HepG2 (cell line): Measurements from ENCODE around the gene PDZD2. TPM values are rescaled to one million over a fixed set of nuclear protein-coding genes. Genes with fewer than 3 reads are reported as not detected.

Experiments used
- ATAC-seq: fragments of 200-7000 bp; cut with Tn5 transposase; 3 replicates; pipeline ENCODE4 v1.9.1; 2020; ENCODE audit warnings: mild to moderate bottlenecking, moderate library complexity
- BruUV-seq: library from RNA; stranded (reverse); fragments of 400-500 nt; replicated peaks from 2 replicates; lab custom pipeline; 2021; lab: Mats Ljungman, UMichigan
- CTCF ChIA-PET: fragments of 300-600 bp; formaldehyde crosslinking; extraction: SDS; loops from one replicate; lab custom pipeline; 2021; ENCODE audit warnings: low total read pairs, inconsistent platforms, low intra/inter-chr PET ratio; lab: Yijun Ruan, JAX
- POLR2A ChIA-PET: fragments of 350-600 bp; sonication (Branson Sonifier 250); formaldehyde crosslinking; loops from one replicate; lab custom pipeline; 2020; ENCODE audit warnings: antibody characterized with exemption, inconsistent platforms; lab: Yijun Ruan, JAX
- DNase-seq: peaks from one replicate; pipeline ENCODE4 v3.0.0-alpha.2; 2015; ENCODE audit warnings: low spot score
- FAIRE-seq: peaks from 3 replicates; lab custom pipeline; 2011; peaks lifted over from hg19 to GRCh38; lab: Jason Lieb, UNC
- H2AFZ ChIP-seq: one replicate; pipeline ENCODE4 v1.6.1; 2011; ENCODE audit warnings: low read length, inconsistent platforms
- H3K27ac ChIP-seq: fragments of 300-600 bp; 3 replicates; pipeline ENCODE4 v1.8.0; 2011; ENCODE audit warnings: mixed run types, mild to moderate bottlenecking, mixed read lengths, low read length, inconsistent platforms; ENCODE audit not compliant: insufficient read depth; ENCODE audit errors: extremely low read length
- H3K27me3 ChIP-seq, 2 experiments: fragments of 200-600 bp in 1 of 2; 2 replicates in 1 of 2; 3 replicates in 1 of 2; pipeline versions ENCODE4 v1.6.0 to v1.8.0; 2011; ENCODE audit warnings: low read length in 2 of 2, mild to moderate bottlenecking in 2 of 2, moderate library complexity in 2 of 2, inconsistent platforms in 1 of 2; ENCODE audit not compliant: insufficient read depth in 2 of 2, control insufficient read depth in 1 of 2
- H3K36me3 ChIP-seq, 2 experiments: fragments of 200-600 bp in 1 of 2; replicated peaks in 1 of 2; 2 replicates in 1 of 2; 3 replicates in 1 of 2; pipeline versions ENCODE4 v1.5.1 to v1.8.0; 2011; ENCODE audit warnings: low read length in 2 of 2, inconsistent platforms in 1 of 2; ENCODE audit not compliant: insufficient read depth in 2 of 2, control insufficient read depth in 1 of 2
- H3K4me1 ChIP-seq: 2 replicates; pipeline ENCODE4 v1.5.1; 2012; ENCODE audit warnings: low read length, inconsistent platforms; ENCODE audit not compliant: insufficient read depth
- H3K4me2 ChIP-seq: 2 replicates; pipeline ENCODE4 v1.6.0; 2011; ENCODE audit warnings: low read depth, low read length, inconsistent platforms
- H3K4me3 ChIP-seq, 3 experiments: fragments of 200-600 bp in 1 of 3; sonication (generic), shearing (Covaris generic) in 1 of 3; replicated peaks in 1 of 3; 2 replicates each; pipeline ENCODE4 v1.5.1; 2011 to 2016; ENCODE audit warnings: low read length in 3 of 3, inconsistent platforms in 2 of 3, low read depth in 2 of 3, mild to moderate bottlenecking in 2 of 3, control low read depth in 1 of 3, mixed read lengths in 1 of 3; ENCODE audit not compliant: insufficient read depth in 1 of 3
- H3K79me2 ChIP-seq: one replicate; pipeline ENCODE4 v1.6.1; 2011; ENCODE audit warnings: low read length, inconsistent platforms; ENCODE audit not compliant: insufficient read depth
- H3K9ac ChIP-seq: 2 replicates; pipeline ENCODE4 v1.6.0; 2011; ENCODE audit warnings: mild to moderate bottlenecking, low read depth, low read length, inconsistent platforms; ENCODE audit not compliant: insufficient read depth
- H3K9me3 ChIP-seq: 2 replicates; pipeline ENCODE4 v1.5.1; 2012; ENCODE audit warnings: mild to moderate bottlenecking, low read length
- H4K20me1 ChIP-seq: 2 replicates; pipeline ENCODE4 v1.6.0; 2011; ENCODE audit warnings: inconsistent platforms, mild to moderate bottlenecking, low read length, moderate library complexity; ENCODE audit not compliant: insufficient read depth
- DMAP1 ChIP-seq: IDR thresholded peaks from 2 replicates; pipeline ENCODE4 v1.6.1; 2016
- FOXA1 ChIP-seq, 2 experiments: fragments of 450-650 bp in 1 of 2; sonication (generic) in 1 of 2; formaldehyde crosslinking in 1 of 2; IDR thresholded peaks; 2 replicates each; pipeline versions ENCODE4 v1.4.0 to v1.6.1; 2016 to 2020; ENCODE audit warnings: missing genetic modification reagents in 1 of 2
- HOXA9 ChIP-seq: sonication (generic); formaldehyde crosslinking; IDR thresholded peaks from 2 replicates; pipeline ENCODE4 v1.8.1; 2022; ENCODE audit warnings: missing genetic modification reagents, mild to moderate bottlenecking, moderate library complexity, borderline replicate concordance
- HOXD1 ChIP-seq: sonication (generic); formaldehyde crosslinking; IDR thresholded peaks from 2 replicates; pipeline ENCODE4 v1.5.0; 2020; ENCODE audit warnings: missing genetic modification reagents
- KLF13 ChIP-seq: sonication (generic); formaldehyde crosslinking; IDR thresholded peaks from 2 replicates; pipeline ENCODE4 v1.4.0; 2020; ENCODE audit warnings: mild to moderate bottlenecking, missing genetic modification reagents
- RARA ChIP-seq: IDR thresholded peaks from 2 replicates; pipeline ENCODE4 v1.6.1; 2016; ENCODE audit warnings: missing genetic modification reagents, missing compliant biosample characterization
- SIN3B ChIP-seq: fragments of 150-350 bp; IDR thresholded peaks from 2 replicates; pipeline ENCODE4 v1.6.1; 2014; ENCODE audit warnings: low read length
- THYN1 ChIP-seq: sonication (generic); formaldehyde crosslinking; IDR thresholded peaks from 2 replicates; pipeline ENCODE4 v1.8.1; 2023; ENCODE audit warnings: low read depth, mild to moderate bottlenecking, moderate library complexity, missing genetic modification reagents, borderline replicate concordance
- TOPORS ChIP-seq: sonication (generic); formaldehyde crosslinking; IDR thresholded peaks from 2 replicates; pipeline ENCODE4 v1.8.0; 2023; ENCODE audit warnings: mild to moderate bottlenecking, missing genetic modification reagents
- ZC3H13 ChIP-seq: sonication (generic); formaldehyde crosslinking; IDR thresholded peaks from 2 replicates; pipeline ENCODE4 v1.8.1; 2023; ENCODE audit warnings: mild to moderate bottlenecking, missing genetic modification reagents, moderate library complexity
- ZFP62 ChIP-seq: sonication (generic); formaldehyde crosslinking; IDR thresholded peaks from 2 replicates; pipeline ENCODE4 v1.4.0; 2020; ENCODE audit warnings: missing genetic modification reagents
- ZNF652 ChIP-seq: IDR thresholded peaks from 2 replicates; pipeline ENCODE4 v1.6.1; 2016; ENCODE audit warnings: low read depth, borderline replicate concordance
- WGBS: methylation state at CpG from one replicate; pipeline ENCODE4 v1.1.6; 2017; ENCODE audit warnings: low lambda C conversion rate; 5-methylcytosine and 5-hydroxymethylcytosine counted together
- in situ Hi-C: cut with HindIII; loops from 2 replicates; pipeline ENCODE4 v1.10.0; 2017; ENCODE audit warnings: low pct_unique_long_range_greater_than_20kb; ENCODE audit not compliant: extremely low pct_ligation_motif_present
- intact Hi-C: fragments of 100-400 bp; cut with micrococcal nuclease; formaldehyde crosslinking; loops from one replicate; pipeline ENCODE4 v1.10.0; 2022; ENCODE audit not compliant: unreplicated experiment
- polyA plus RNA-seq, 8 experiments: library from polyadenylated mRNA; depleted of rRNA in 3 of 8; stranded (reverse) in 7 of 8; unstranded in 1 of 8; fragments of >200 nt; fragmentation: Illumina TruSeq in 4 of 8; extraction: Trizol in 4 of 8; gene quantifications; 2 replicates each; pipeline versions ENCODE4 v1.2.1 to v1.2.3, GENCODE V29; 2011 to 2016; ENCODE audit warnings: low read depth in 4 of 8, missing spikeins in 1 of 8, mixed read lengths in 1 of 8; ENCODE audit not compliant: insufficient read depth in 1 of 8
- total RNA-seq, 5 experiments: library from RNA; depleted of rRNA; stranded (reverse); fragments of >200 nt; fragmentation: Illumina TruSeq; extraction: Trizol; gene quantifications; 2 replicates each; pipeline ENCODE4 v1.2.3, GENCODE V29; 2016; ENCODE audit warnings: low read depth in 1 of 5
- TF ChIP-seq, protein P1 (sequence below): sonication (generic); formaldehyde crosslinking; IDR thresholded peaks from 2 replicates; pipeline ENCODE4 v1.5.0; 2020; ENCODE audit warnings: missing genetic modification reagents, mild to moderate bottlenecking, borderline replicate concordance
- TF ChIP-seq, protein P2 (sequence below): sonication (generic); formaldehyde crosslinking; IDR thresholded peaks from 2 replicates; pipeline ENCODE4 v1.4.0; 2020; ENCODE audit warnings: missing genetic modification reagents
- TF ChIP-seq, protein P3 (sequence below): IDR thresholded peaks from 2 replicates; pipeline ENCODE4 v1.6.1; 2016; ENCODE audit warnings: low read depth, control low read depth
- TF ChIP-seq, protein P4 (sequence below): sonication (generic); formaldehyde crosslinking; IDR thresholded peaks from 2 replicates; pipeline ENCODE4 v1.5.0; 2020; ENCODE audit warnings: mild to moderate bottlenecking, missing genetic modification reagents, moderate library complexity
- TF ChIP-seq, protein P5 (sequence below): sonication (generic); formaldehyde crosslinking; IDR thresholded peaks from 2 replicates; pipeline ENCODE4 v1.5.0; 2020; ENCODE audit warnings: missing genetic modification reagents

Gene PDZD2
- total and polyA plus RNA-seq, 2 of the 13 experiments (the other 11 are each of a cell fraction or from before 2014, with no cell fraction given) = 0.04 TPM; not detected in 1

DNA sequence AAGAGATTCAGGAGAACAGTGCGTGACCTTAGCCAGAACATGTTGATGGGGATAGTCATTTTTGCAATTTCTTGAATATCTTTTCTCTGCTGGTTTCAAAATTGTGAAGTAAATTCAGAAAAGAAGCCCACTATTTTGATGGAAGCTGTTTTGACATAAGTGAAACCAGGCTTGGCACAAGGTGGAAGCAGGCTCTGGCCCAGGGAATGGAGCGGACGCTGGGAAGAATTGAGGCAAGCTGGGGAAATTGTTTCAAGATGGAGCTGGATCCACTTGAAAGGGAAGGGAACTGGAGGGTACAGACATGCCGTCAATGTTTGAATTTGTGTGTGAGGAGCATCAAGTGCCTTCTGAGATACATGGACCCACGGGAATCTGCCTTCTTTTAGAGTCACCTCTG is 328.0 kb downstream of the PDZD2 start:
- no TSS peak for BruUV-seq

More for the DNA sequence above, 328.0 kb downstream of the PDZD2 start:
- ATAC-seq = no peak
- H3K9me3 ChIP-seq = no peaks in the 10 kb centered on the region
- H3K4me1 ChIP-seq = peaks cover 23% of the 10 kb centered on the region
- FAIRE-seq = no peak
- no peak overlapping the region for H2AFZ ChIP-seq
- no peaks in the 10 kb centered on the region for H3K36me3 ChIP-seq
- in situ Hi-C loops (no loop called here), intact Hi-C loops (no loop called here)
- no peaks in the 10 kb centered on the region for H4K20me1 ChIP-seq
- H3K79me2 ChIP-seq = no peaks in the 10 kb centered on the region
- H3K27ac ChIP-seq = no peak overlapping the region
- H3K27me3 ChIP-seq = peaks cover 0 to 14% of the 10 kb centered on the region in 2 experiments; a peak in 2 of 5 replicates
- TF ChIP-seq, protein P1, sequence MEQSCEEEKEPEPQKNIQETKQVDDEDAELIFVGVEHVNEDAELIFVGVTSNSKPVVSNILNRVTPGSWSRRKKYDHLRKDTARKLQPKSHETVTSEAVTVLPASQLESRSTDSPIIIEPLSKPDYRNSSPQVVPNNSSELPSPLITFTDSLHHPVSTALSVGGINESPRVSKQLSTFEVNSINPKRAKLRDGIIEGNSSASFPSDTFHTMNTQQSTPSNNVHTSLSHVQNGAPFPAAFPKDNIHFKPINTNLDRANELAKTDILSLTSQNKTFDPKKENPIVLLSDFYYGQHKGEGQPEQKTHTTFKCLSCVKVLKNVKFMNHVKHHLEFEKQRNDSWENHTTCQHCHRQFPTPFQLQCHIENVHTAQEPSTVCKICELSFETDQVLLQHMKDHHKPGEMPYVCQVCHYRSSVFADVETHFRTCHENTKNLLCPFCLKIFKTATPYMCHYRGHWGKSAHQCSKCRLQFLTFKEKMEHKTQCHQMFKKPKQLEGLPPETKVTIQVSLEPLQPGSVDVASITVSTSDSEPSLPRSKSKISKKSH (CRISPR knock-in tag) = no peak
- no peak for TF ChIP-seq ZFP62 (CRISPR knock-in tag)
- no peak for TF ChIP-seq FOXA1 (IDR thresholded peaks at IDR 0.05)
- TF ChIP-seq FOXA1 (CRISPR knock-in tag; IDR thresholded peaks at IDR 0.05) = no peak
- TF ChIP-seq HOXD1 (CRISPR knock-in tag) = no peak
- TF ChIP-seq, protein P2, sequence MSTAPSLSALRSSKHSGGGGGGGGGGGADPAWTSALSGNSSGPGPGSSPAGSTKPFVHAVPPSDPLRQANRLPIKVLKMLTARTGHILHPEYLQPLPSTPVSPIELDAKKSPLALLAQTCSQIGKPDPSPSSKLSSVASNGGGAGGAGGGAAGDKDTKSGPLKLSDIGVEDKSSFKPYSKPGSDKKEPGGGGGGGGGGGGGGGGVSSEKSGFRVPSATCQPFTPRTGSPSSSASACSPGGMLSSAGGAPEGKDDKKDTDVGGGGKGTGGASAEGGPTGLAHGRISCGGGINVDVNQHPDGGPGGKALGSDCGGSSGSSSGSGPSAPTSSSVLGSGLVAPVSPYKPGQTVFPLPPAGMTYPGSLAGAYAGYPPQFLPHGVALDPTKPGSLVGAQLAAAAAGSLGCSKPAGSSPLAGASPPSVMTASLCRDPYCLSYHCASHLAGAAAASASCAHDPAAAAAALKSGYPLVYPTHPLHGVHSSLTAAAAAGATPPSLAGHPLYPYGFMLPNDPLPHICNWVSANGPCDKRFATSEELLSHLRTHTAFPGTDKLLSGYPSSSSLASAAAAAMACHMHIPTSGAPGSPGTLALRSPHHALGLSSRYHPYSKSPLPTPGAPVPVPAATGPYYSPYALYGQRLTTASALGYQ (CRISPR knock-in tag) = no peak
- no peak for TF ChIP-seq SIN3B
- TF ChIP-seq HOXA9 (CRISPR knock-in tag) = no peak
- TF ChIP-seq, protein P3, sequence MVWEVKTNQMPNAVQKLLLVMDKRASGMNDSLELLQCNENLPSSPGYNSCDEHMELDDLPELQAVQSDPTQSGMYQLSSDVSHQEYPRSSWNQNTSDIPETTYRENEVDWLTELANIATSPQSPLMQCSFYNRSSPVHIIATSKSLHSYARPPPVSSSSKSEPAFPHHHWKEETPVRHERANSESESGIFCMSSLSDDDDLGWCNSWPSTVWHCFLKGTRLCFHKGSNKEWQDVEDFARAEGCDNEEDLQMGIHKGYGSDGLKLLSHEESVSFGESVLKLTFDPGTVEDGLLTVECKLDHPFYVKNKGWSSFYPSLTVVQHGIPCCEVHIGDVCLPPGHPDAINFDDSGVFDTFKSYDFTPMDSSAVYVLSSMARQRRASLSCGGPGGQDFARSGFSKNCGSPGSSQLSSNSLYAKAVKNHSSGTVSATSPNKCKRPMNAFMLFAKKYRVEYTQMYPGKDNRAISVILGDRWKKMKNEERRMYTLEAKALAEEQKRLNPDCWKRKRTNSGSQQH = no peak
- no peak for TF ChIP-seq DMAP1 (CRISPR knock-in tag)
- no peak for TF ChIP-seq RARA
- TF ChIP-seq, protein P4, sequence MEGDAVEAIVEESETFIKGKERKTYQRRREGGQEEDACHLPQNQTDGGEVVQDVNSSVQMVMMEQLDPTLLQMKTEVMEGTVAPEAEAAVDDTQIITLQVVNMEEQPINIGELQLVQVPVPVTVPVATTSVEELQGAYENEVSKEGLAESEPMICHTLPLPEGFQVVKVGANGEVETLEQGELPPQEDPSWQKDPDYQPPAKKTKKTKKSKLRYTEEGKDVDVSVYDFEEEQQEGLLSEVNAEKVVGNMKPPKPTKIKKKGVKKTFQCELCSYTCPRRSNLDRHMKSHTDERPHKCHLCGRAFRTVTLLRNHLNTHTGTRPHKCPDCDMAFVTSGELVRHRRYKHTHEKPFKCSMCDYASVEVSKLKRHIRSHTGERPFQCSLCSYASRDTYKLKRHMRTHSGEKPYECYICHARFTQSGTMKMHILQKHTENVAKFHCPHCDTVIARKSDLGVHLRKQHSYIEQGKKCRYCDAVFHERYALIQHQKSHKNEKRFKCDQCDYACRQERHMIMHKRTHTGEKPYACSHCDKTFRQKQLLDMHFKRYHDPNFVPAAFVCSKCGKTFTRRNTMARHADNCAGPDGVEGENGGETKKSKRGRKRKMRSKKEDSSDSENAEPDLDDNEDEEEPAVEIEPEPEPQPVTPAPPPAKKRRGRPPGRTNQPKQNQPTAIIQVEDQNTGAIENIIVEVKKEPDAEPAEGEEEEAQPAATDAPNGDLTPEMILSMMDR (CRISPR knock-in tag) = no peak
- TF ChIP-seq KLF13 (CRISPR knock-in tag) = no peak
- TF ChIP-seq, protein P5, sequence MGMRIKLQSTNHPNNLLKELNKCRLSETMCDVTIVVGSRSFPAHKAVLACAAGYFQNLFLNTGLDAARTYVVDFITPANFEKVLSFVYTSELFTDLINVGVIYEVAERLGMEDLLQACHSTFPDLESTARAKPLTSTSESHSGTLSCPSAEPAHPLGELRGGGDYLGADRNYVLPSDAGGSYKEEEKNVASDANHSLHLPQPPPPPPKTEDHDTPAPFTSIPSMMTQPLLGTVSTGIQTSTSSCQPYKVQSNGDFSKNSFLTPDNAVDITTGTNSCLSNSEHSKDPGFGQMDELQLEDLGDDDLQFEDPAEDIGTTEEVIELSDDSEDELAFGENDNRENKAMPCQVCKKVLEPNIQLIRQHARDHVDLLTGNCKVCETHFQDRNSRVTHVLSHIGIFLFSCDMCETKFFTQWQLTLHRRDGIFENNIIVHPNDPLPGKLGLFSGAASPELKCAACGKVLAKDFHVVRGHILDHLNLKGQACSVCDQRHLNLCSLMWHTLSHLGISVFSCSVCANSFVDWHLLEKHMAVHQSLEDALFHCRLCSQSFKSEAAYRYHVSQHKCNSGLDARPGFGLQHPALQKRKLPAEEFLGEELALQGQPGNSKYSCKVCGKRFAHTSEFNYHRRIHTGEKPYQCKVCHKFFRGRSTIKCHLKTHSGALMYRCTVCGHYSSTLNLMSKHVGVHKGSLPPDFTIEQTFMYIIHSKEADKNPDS (CRISPR knock-in tag) = no peak
- TF ChIP-seq ZC3H13 (CRISPR knock-in tag) = no peak
- no peak for TF ChIP-seq TOPORS (CRISPR knock-in tag)
- TF ChIP-seq THYN1 (CRISPR knock-in tag) = no peak
- TF ChIP-seq ZNF652 (CRISPR knock-in tag) = no peak
- DNase-seq = no peak
- no peak overlapping the region for H3K4me2 ChIP-seq
- ChIA-PET POLR2A (no interaction called here), CTCF (no interaction called here)
- WGBS = 79% methylated on average over 4 of the region's 5 CpGs
- H3K9ac ChIP-seq = no peak overlapping the region
- H3K4me3 ChIP-seq = no peak overlapping the region
